ELF-1 (cell line): ENCODE measurements around the gene CPA2.
"Not testable (repeated sequence)": the region's sequence is repeated elsewhere in the genome, so short reads cannot be mapped to it uniquely, and the experiment has no call there.

Experiments
- DNase-seq: peaks from one replicate; pipeline ENCODE4 v3.0.0-alpha.2; 2016; ENCODE audit warnings: low read depth, low spot score

Gene CPA2

DNA sequence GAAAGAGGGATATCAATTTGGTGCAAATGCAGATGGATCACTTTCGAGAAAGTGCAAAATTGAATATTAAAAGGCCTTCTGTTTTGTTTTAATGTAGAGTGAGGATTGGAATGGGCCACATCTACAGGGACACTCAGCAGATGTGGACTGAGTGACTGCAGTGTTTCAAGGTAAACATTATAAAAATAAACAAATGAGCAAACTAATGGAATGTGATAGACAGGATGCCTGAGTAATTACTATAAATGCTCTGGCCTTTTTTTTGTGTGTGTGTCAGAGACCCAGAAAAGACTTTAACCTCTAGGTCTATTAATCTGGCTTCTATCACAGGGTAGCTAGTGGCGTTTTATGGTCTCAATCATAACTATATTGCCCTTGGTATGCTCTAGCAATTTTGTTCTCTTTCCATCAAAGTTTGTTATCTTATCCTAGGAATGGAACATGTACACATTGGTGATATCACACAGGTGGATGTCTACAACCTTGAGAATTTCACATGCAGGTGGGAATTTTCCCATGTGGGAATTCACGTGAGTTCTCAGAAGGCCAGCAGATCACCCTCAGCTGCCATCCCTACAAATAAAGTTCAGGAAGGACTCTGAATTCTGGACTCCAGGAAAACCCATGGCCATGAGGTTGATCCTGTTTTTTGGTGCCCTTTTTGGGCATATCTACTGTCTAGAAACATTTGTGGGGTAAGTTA, at the start of gene CPA2:
Gene CPA2 (plus strand): TSS at position 606 of the 703 bp plus-strand sequence. CDS start 19 bp downstream, at position 625.
- DNase-seq = no peak

DNA sequence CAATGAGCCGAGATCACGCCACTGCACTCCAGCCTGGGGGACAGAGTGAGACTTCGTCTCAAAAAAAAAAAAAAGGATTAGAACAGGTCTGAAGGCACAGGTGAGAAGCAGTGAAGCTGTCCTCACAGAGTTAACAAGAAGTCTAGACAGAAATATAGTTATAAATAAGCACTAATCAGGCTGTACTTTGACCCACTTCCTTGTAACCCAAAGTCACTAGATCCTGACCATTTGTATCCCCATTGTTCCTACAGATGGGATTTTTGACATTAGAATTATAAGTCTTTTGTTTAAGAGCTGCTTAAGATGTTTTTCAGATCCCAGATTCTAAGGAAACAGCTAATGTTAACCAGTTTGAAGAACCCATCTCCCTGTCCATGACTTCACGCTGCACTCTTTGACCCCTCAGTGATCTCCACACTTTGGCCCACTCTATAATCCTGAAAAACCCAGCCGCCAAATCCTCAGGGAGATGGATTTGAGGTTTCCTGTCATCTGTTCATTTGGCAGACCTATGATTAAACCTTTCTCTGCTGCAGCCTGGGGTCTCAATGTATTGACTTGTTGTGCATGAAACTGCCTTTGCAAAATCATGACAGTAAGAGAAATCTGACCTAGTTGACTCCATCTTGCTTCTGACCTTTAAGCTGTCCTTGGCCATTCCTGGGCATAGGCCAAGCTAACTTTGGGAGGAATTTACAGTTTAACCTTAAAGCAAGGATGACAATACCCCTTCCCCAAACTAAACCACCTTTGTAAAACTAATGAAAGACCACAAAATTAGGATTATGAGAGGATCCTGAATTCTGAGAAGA, 47.6 kb upstream of the CPA2 start:
- DNase-seq = no peak

DNA sequence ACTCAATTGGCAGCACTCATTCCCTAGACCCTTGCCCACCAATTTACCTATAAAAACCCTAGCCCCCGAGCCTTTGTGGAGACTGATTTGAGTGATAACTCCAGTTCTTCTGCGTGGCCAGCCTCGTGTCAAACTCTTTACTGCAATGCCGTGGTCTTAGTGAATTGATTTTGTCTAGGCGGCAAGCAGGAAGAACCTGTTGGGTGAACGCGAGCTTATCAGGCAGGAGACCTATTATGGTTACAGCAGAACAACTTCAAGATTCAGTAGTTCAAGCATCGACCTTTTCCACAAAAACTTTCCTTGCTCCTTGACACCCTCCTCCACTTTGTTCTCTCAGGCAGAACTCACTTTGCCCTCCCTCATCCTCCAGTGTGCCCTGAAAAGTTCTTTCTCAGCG, 46.8 kb upstream of the CPA2 start:
- DNase-seq = peak; percentile 23

DNA sequence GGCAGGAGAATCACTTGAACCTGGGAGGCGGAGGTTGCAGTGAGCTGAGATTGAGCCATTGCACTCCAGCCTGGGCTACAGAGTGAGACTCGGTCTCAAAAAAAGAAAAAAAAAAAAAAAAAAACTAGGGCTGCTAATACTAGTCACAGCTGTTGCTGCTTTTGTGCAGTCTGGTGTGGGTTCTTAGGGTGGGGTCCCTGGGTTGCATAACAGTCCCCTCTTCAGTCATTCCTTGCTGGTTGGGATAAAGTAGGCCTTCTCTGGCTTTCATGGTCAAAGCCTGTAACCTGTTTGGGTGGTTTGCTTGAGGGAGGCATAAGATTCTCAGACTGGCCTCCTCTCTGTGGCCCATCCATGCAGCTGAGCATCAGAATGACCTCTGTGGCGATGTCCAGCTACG, 44.9 kb upstream of the CPA2 start:
- DNase-seq = no peak

DNA sequence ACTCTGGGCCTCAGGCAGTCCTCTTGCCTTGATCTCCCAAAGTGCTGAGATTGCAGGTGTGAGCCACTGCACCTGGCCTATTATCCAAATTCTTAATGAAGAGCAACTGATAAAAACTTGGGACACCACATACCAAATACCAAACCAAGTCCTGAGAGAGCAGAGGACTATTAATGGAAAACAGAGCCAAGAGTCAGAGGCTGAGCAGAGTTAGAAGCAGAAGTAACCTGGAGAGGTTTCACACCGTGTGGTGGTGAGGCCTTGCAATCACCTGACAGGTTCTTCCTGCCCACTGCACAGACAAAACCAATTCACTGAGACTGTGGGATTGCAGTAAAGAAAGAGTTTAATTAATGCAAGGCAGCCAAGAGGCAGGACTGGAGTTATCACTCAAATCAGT, 43.0 kb upstream of the CPA2 start:
- no peak for DNase-seq

DNA sequence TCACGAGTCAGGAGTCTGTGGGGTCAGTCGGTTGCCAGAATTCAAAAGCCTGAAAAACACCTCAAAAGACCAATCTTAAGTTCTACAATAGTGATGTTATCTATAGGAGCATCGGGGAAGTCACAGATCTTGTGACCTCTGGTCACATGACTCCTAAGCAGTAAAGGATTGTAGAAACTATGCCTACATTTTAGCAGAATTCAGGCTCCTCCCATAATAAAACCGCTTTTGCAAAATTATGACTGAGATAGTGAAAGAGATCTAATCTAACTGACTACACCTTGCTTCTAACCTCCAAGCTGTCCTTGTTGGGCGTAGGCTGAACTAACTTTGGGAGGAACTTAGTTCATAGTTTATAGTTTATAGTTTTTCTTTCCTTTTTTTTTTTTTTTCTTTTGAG, 42.5 kb upstream of the CPA2 start:
- DNase-seq = no peak

DNA sequence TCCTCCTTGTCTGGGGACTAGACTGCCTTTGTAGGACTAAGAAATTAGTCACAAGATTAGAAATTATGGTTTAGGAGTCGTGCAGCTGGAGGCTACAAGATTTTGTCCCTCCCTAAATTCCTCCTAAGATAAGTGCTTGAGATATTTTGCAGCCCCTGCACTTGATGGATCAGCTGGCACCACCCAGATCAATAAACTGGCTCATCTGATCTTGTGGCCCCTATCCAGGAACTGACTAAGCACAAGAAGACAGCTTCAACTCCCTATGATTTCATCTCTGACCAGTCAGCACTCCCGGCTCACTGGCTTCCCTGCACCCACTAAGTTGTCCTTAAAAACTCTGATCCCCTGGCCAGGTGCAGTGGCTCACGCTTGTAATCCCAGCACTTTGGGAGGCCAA, 41.7 kb upstream of the CPA2 start:
- DNase-seq = not testable (repeated sequence)

DNA sequence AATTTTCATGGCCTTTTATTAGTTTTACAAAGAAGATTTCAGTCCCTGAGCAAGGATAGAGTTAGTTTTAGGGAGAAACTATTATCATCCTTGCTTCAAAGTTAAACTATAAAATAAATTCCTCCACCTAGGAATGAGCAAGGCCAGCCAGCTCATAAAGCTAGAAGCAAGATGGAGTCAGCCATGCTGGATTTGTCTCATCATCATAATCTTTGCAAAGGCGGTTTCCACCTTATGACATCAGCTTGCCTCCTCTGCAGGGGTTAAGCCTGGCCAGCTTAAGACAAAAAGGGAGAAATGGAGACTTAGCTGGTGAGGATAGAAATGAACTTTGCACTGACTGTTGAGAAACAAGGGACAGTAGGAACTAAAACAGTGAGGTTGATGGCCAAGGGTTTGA, 40.3 kb upstream of the CPA2 start:
- no peak for DNase-seq

DNA sequence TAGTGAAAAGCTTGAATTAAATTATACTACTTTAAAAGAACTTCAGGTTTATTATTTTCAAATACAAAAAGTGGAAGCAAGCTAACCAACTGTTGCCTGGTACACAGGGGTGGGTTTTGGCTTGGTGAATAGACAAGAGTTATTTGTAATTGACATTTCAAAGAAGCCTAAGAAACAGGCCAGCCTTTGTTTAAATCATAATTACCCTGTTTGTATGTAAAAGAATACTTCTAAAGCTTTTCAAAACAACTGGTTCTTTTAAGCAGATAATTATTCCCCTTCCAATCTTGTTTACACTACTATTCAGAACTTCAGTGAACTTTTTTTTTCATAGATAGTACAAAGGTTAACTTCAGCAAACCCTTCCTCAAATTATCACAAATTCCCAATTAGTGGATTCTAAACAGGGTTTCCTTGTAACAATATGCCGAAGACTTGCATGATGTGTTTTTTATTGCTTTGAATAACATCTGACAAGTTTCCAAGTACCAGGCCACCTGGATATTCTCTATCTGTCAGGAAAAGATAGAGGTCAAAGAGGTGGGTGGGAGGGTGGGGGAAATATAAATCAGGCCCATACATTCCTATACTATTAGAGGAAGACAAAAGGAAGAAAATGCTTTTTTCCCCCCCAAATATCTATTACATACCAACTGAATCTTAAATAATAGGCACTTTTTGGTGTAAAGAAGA, 38.6 kb upstream of the CPA2 start:
- DNase-seq = no peak

DNA sequence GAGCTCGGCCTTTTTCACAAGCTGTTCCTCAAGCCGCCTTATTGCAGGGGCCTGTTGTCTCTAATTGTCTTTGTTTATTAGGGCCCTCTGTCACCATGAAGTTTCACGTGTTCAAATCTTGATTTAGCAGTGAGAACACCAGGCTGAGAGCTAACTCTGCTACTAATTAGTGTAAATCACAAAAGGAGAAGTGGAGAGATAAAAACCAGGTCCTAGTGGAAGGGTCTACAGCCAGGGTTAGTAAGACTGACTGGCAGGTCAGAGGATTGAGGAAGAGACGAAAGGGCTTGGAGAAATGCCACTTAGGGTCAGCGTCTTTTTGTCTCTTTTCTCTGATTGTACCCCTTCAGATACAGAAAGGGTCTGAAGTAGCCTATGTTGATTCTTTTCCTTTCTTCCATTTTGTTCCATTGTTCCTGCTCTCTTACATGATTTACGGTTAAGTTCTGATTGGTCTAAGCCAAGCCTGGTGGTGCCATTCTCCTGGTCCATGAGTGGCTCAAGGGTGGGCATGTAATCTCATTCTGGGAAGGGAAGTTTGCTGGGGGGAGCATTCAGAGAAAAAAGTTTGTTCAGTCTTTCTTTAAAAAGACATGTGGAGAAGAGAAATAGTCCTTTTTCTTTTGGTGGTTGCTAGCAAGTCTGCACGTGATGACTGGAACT, 37.7 kb upstream of the CPA2 start:
- no peak for DNase-seq

DNA sequence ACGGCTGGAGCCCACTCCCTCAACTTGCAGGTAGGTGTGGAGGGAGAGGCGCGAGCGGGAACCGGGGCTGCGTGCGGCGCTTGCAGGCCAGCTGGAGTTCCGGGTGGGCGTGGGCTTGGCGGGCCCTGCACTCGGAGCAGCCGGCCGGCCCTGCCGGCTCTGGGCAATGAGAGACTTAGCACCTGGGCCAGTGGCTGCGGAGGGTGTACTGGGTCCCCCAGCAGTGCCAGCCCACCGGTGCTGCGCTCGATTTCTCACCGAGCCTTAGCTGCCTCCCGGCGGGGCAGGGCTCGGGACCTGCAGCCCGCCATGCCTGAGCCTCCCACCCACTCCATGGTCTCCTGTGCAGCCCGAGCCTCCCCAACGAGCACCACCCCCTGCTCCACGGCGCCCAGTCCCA, 36.7 kb upstream of the CPA2 start:
- not testable (repeated sequence) for DNase-seq

DNA sequence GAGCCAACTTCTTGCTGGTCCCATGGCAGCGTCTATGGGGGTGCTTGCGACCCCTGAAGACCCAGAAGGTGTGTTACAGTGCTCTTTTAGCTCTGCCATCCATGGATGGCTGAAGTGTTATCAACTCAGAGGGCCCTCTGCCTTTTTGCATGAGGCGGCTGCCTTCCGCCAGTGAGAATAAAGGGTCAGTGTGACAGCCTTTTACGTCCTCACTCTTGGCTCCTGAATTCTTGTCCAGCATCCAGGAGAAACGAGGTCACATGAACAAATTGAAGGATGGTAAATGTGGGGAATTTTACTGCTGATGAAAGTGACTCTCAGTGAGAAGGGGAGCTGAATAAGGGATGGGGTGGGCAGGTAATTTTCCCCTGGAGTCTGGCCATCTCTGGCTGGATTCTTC, 34.9 kb upstream of the CPA2 start:
- no peak for DNase-seq

DNA sequence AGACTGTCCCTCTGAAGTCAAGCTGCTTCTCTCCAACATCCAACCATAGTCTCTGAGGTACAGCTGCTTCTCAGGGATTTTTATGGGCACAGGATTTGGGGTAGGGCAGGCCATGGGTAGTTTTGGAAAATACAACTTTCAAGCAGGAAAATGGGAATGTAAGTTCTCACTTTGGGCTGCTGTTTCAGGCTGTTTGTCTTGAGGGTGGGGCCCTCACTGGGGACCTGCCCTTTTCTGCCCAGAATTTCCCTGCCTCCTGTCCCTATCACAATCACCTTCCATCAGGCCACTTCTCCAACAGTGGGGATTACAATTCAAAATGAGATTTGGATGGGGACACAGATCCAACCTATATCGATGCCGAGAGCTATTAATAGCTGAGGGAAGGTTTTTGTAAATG, 34.5 kb upstream of the CPA2 start:
- DNase-seq = no peak

DNA sequence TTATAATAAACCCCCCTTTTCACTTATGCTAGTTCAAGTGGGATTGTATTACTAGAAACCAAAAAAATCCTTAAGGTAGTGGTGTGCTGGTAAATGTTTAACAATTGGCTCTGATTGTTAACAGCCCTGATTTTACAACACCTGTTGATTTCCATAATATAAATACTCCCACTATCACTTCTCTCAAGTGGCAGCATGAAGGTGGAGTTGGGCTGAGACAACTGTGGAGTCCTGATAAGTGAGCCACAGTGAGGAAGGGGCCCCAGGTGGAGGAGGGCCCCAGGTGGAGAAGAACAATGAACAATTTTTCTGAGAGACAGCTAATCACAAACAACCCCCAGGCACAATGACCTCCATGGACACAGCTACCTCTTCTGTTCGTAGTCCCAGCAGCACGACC, 32.6 kb upstream of the CPA2 start:
- DNase-seq = no peak

DNA sequence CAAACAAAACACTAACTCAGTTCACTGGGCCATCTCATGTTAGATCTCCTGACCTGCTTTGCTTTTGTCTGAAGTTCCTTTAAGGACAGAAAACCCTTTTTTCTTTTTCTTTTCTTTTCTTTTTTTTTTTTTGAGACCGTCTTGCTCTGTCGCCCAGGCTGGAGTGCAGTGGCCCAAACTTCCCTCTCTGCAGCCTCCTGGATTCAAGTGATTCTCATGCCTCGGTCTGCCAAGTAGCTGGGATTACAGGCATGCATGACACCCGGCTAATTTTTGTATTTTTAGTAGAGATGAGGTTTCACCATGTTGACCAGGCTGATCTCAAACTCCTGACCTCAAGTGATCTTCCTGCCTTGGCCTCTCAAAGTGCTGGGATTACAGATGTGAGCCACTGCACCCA, 30.3 kb upstream of the CPA2 start:
- not testable (repeated sequence) for DNase-seq

DNA sequence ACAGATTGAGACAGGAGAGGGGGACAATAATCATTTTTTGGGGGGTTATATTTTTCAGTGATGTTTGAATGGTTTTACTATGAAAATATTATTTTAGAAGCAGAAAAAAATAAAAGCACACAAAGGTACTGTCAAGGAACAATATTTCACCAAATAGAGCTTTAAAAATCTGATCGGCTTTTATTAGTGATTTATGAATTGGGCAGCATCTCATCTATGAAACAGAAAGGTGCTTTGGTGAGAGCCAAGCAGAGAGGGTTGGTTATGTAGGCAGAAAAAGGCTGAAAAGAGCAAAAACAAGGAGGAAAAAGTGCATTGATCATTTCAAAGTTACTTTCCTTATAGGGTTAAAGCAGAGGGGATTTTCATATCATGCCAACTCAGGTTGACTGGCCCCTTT, 26.4 kb upstream of the CPA2 start:
- no peak for DNase-seq

DNA sequence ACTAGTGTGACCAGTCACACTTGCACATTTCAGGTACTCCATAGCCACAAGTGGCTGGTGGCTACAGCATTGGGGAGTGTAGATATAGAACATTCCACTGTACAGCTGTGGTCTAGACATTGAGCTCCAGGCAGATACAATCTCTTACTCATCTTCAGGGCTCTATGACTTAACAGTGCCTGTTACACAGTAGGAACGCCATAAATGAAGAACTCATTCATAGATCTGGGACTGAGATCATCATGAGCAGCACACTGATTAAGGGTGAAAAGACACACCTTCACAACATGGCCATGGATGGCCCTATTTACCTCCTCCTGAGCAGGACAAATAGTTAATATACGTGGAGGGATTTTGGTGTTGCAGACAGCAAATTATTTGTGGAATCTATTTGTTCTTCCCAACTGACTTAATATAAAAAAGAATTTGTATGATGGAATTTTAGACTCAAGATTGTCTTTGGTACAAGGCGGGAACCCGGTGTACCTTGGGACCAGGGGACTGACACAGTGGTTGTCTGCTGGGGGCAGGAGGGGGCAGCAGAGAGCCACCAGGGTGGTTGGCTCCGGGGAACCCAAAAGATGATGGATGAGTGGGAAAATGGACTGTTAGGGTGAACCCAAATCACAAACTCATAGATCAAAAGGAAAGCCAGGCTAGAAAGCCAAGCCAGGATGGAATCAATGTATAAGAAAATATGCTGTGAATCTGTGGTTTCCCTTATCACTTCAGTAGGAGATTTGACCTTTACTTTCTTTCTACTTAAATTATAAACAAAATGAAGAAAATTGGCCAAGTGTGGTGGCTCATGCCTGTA, 24.3 kb upstream of the CPA2 start:
- peak; percentile 65 for DNase-seq

DNA sequence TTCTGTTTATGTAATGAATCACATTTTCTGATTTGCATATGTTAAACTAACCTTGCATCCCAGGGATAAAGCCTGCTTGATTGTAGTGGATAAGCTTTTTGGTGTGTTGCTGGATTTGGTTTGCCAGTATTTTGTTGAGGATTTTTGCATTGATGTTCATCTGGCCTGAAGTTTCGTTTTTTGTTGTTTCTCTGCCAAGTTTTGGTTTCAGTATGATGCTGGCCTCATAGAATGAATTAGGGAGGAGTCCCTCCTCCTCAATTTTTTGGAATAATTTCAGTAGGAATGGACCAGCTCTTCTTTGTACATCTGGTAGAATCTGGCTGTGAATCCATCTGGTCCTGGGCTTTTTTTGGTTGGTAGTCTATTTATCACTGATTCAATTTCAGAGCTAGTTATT, 23.2 kb upstream of the CPA2 start:
- not testable (repeated sequence) for DNase-seq

DNA sequence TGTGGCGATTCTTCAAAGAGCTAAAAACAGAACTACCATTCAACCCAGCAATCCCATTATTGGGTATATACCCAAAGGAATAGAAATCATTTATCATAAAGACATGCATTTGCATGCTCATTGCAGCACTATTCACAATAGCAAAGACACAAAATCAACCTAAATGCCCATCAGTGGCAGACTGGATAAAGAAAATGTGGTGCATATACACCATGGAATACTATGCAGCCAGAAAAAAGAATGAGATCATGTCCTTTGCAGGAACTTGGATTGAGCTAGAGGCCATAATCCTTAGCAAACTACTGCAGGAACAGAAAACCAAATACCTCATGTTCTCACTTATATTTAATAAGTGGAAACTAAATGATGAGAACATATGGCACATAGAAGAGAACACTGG, 20.2 kb upstream of the CPA2 start:
- not testable (repeated sequence) for DNase-seq

DNA sequence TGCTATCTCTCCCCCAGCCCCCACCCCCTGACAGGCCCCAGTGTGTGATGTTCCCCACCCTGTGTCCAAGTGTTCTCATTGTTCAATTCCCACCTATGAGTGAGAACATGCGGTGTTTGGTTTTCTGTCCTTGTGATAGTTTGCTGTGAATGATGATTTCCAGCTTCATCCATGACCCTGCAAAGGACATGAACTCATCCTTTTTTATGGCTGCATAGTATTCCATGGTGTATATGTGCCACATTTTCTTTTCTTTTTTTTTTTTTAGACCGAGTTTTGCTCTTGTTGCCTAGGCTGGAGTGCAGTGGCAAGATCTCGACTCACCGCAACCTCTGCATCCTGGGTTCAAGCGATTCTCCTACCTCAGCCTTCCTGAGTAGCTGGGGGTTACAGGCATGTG, 17.8 kb upstream of the CPA2 start:
- DNase-seq = not testable (repeated sequence)

DNA sequence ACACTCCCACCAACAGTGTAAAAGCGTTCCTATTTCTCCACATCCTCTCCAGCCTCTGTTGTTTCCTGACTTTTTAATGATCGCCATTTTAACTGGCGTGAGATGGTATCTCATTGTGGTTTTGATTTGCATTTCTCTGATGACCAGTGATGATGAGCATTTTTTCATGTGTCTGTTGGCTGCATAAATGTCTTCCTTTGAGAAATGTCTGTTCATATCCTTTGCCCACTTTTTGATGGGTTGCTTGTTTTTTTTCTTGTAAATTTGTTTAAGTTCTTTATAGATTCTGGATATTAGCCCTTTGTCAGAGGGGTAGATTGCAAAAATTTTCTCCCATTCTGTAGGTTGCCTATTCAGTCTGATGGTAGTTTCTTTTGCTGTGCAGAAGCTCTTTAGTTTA, 17.0 kb upstream of the CPA2 start:
- not testable (repeated sequence) for DNase-seq
